Keratinocyte (primary cell): ENCODE results near the gene NFAM1. TPM values are rescaled to one million over a fixed set of nuclear protein-coding genes. Genes with fewer than 3 reads are reported as not detected.

ENCODE experiments used
- DNase-seq: peaks from one replicate; pipeline ENCODE4 v3.0.0-alpha.2; 2011; ENCODE audit warnings: low read depth, missing footprints, low spot score
- FAIRE-seq: peaks from 2 replicates; lab custom pipeline; 2011; peaks lifted over from hg19 to GRCh38; lab: Jason Lieb, UNC
- H2AFZ ChIP-seq: 2 replicates; pipeline ENCODE4 v1.6.0; 2012; ENCODE audit warnings: low read length, control low read depth, inconsistent platforms; ENCODE audit not compliant: control insufficient read depth
- H3K27ac ChIP-seq: 2 replicates; pipeline ENCODE4 v1.5.1; 2011; ENCODE audit warnings: low read length; ENCODE audit not compliant: control insufficient read depth, insufficient read depth
- H3K27me3 ChIP-seq: 3 replicates; pipeline ENCODE4 v1.6.0; 2011; ENCODE audit warnings: low read length; ENCODE audit not compliant: control insufficient read depth, insufficient read depth; ENCODE audit errors: extremely low read depth
- H3K36me3 ChIP-seq, 2 experiments: 2 replicates in 1 of 2; 3 replicates in 1 of 2; pipeline ENCODE4 v1.5.1; 2011; ENCODE audit warnings: low read length in 2 of 2, mild to moderate bottlenecking in 1 of 2; ENCODE audit not compliant: control insufficient read depth in 2 of 2, insufficient read depth in 2 of 2; ENCODE audit errors: extremely low read depth in 1 of 2
- H3K4me1 ChIP-seq: 3 replicates; pipeline ENCODE4 v1.5.1; 2011; ENCODE audit warnings: low read length; ENCODE audit not compliant: control insufficient read depth, insufficient read depth; ENCODE audit errors: extremely low read depth
- H3K4me2 ChIP-seq: 3 replicates; pipeline ENCODE4 v1.6.0; 2011; ENCODE audit warnings: low read depth, low read length; ENCODE audit not compliant: control insufficient read depth, insufficient read depth; ENCODE audit errors: extremely low read depth
- H3K4me3 ChIP-seq, 3 experiments: fragments of 200-600 bp in 1 of 3; sonication (generic) in 1 of 3; 2 replicates in 2 of 3; 3 replicates in 1 of 3; pipeline ENCODE4 v1.5.1; 2011 to 2016; ENCODE audit warnings: low read length in 3 of 3, mild to moderate bottlenecking in 3 of 3, control low read depth in 2 of 3, inconsistent platforms in 1 of 3, low read depth in 1 of 3, mixed read lengths in 1 of 3, mixed run types in 1 of 3, moderate library complexity in 1 of 3; ENCODE audit not compliant: control insufficient read depth in 2 of 3, insufficient read depth in 2 of 3; ENCODE audit errors: extremely low read depth in 1 of 3
- H3K79me2 ChIP-seq: 2 replicates; pipeline ENCODE4 v1.6.0; 2012; ENCODE audit warnings: low read length; ENCODE audit not compliant: control insufficient read depth, insufficient read depth
- H3K9ac ChIP-seq: 3 replicates; pipeline ENCODE4 v1.6.0; 2011; ENCODE audit warnings: low read length; ENCODE audit not compliant: control insufficient read depth, insufficient read depth; ENCODE audit errors: extremely low read depth
- H3K9me1 ChIP-seq: 3 replicates; pipeline ENCODE4 v1.6.0; 2011; ENCODE audit warnings: low read length; ENCODE audit not compliant: control insufficient read depth, insufficient read depth; ENCODE audit errors: extremely low read depth
- H3K9me3 ChIP-seq: 2 replicates; pipeline ENCODE4 v1.5.1; 2012; ENCODE audit warnings: low read depth, low read length; ENCODE audit not compliant: control insufficient read depth
- H4K20me1 ChIP-seq: 3 replicates; pipeline ENCODE4 v1.6.0; 2011; ENCODE audit warnings: low read length; ENCODE audit not compliant: control insufficient read depth, insufficient read depth; ENCODE audit errors: extremely low read depth
- EZH2 ChIP-seq: IDR thresholded peaks from one replicate; pipeline ENCODE4 v1.6.1; 2012; ENCODE audit warnings: inconsistent platforms, mild to moderate bottlenecking, low read length, moderate library complexity
- dilution Hi-C: fragments of 300-500 bp; cut with MboI; formaldehyde crosslinking; loops from one replicate; pipeline ENCODE4 v1.7.0; 2020; ENCODE audit warnings: low sequenced_read_pairs; ENCODE audit not compliant: extremely low pct_ligation_motif_present
- polyA plus RNA-seq, 5 experiments: library from polyadenylated mRNA; depleted of rRNA in 3 of 5; stranded (reverse) in 3 of 5; stranded (forward) in 1 of 5; unstranded in 1 of 5; fragments of >200 nt; gene quantifications; 1 replicate in 1 of 5; 2 replicates in 3 of 5; 3 replicates in 1 of 5; pipeline versions ENCODE4 v1.2.1 to v1.2.3, GENCODE V29; 2011 to 2012; ENCODE audit warnings: missing spikeins in 2 of 5, low read depth in 1 of 5, low replicate concordance in 1 of 5
- TF ChIP-seq, protein P1 (sequence below), 3 experiments: IDR thresholded peaks in 1 of 3; conservative IDR thresholded peaks in 1 of 3; optimal IDR thresholded peaks in 1 of 3; 2 replicates in 2 of 3; 3 replicates in 1 of 3; pipeline versions ENCODE3 to v1.5.1; 2011; ENCODE audit warnings: low read length in 3 of 3, mild to moderate bottlenecking in 3 of 3, moderate library complexity in 2 of 3, control low read depth in 1 of 3, inconsistent platforms in 1 of 3; ENCODE audit not compliant: insufficient read depth in 2 of 3; ENCODE audit errors: extremely low read depth in 1 of 3

NFAM1 gene
- polyA plus RNA-seq, 1 donor (not counting 4 experiments of a cell fraction or from before 2014, with no cell fraction given), result not detected

GRCh38 chr22:42365942-42366695 is 66.1 kb downstream of the NFAM1 start:
- H3K9me1 ChIP-seq, result no peaks in the 10 kb centered on the region
- no peak for TF ChIP-seq EZH2
- TF ChIP-seq, protein P1, sequence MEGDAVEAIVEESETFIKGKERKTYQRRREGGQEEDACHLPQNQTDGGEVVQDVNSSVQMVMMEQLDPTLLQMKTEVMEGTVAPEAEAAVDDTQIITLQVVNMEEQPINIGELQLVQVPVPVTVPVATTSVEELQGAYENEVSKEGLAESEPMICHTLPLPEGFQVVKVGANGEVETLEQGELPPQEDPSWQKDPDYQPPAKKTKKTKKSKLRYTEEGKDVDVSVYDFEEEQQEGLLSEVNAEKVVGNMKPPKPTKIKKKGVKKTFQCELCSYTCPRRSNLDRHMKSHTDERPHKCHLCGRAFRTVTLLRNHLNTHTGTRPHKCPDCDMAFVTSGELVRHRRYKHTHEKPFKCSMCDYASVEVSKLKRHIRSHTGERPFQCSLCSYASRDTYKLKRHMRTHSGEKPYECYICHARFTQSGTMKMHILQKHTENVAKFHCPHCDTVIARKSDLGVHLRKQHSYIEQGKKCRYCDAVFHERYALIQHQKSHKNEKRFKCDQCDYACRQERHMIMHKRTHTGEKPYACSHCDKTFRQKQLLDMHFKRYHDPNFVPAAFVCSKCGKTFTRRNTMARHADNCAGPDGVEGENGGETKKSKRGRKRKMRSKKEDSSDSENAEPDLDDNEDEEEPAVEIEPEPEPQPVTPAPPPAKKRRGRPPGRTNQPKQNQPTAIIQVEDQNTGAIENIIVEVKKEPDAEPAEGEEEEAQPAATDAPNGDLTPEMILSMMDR (optimal IDR thresholded peaks at IDR 0.05 in 1 of 3, IDR thresholded peaks at IDR 0.05 in 1 of 3, conservative IDR thresholded peaks at IDR 0.05 in 1 of 3; ENCODE audit: extremely low read depth in 1 of 3, insufficient read depth in 2 of 3, low read length in 3 of 3), result no peak
- no peak overlapping the region for H2AFZ ChIP-seq
- H3K4me2 ChIP-seq, result no peak overlapping the region
- H4K20me1 ChIP-seq, result peaks cover 7% of the 10 kb centered on the region
- H3K4me1 ChIP-seq, result peaks cover 20% of the 10 kb centered on the region
- no peaks in the 10 kb centered on the region for H3K36me3 ChIP-seq
- no peaks in the 10 kb centered on the region for H3K79me2 ChIP-seq
- H3K27me3 ChIP-seq, result peaks cover 58% of the 10 kb centered on the region
- H3K4me3 ChIP-seq, result no peak overlapping the region
- no peak for FAIRE-seq
- H3K27ac ChIP-seq, result no peak overlapping the region
- dilution Hi-C loops, result no loop called here
- H3K9me3 ChIP-seq, result no peaks in the 10 kb centered on the region
- no peak overlapping the region for H3K9ac ChIP-seq
- DNase-seq, result no peak

GRCh38 chr22:42365111-42365865 is 66.9 kb downstream of the NFAM1 start:
- peaks cover 7% of the 10 kb centered on the region for H4K20me1 ChIP-seq
- H3K79me2 ChIP-seq, result no peaks in the 10 kb centered on the region
- dilution Hi-C loops, result no loop called here
- no peak overlapping the region for H3K4me3 ChIP-seq
- peaks cover 20% of the 10 kb centered on the region for H3K4me1 ChIP-seq
- H3K9ac ChIP-seq, result no peak overlapping the region
- no peaks in the 10 kb centered on the region for H3K36me3 ChIP-seq
- H3K9me1 ChIP-seq, result no peaks in the 10 kb centered on the region
- H3K9me3 ChIP-seq, result no peaks in the 10 kb centered on the region
- H2AFZ ChIP-seq, result no peak overlapping the region
- DNase-seq, result no peak
- H3K27me3 ChIP-seq, result peaks cover 58% of the 10 kb centered on the region
- FAIRE-seq, result no peak
- TF ChIP-seq EZH2, result peak; percentile 42
- TF ChIP-seq, protein P1 (optimal IDR thresholded peaks at IDR 0.05 in 1 of 3, IDR thresholded peaks at IDR 0.05 in 1 of 3, conservative IDR thresholded peaks at IDR 0.05 in 1 of 3; ENCODE audit: extremely low read depth in 1 of 3, insufficient read depth in 2 of 3, low read length in 3 of 3), result no peak
- no peak overlapping the region for H3K4me2 ChIP-seq
- H3K27ac ChIP-seq, result no peak overlapping the region
